Activated T-cell treated with anti-CD3 and anti-CD28 coated beads, Interleukin-2, amount 50 U/mL, for 24 hours (primary cell): Measurements from ENCODE around the gene KIF26A.
"Not testable (repeated sequence)": the region's sequence is repeated elsewhere in the genome, so short reads cannot be mapped to it uniquely, and the experiment has no call there.

Source experiments
- DNase-seq: peaks from one replicate; pipeline ENCODE4 v3.0.0-alpha.2; 2020
- H3K27ac Mint-ChIP-seq: 2 replicates; pipeline ENCODE4 v1.8.0; 2020; ENCODE audit warnings: mild to moderate bottlenecking, mixed read lengths
- H3K27me3 Mint-ChIP-seq: 2 replicates; pipeline ENCODE4 v1.8.0; 2020; ENCODE audit warnings: mixed read lengths
- H3K36me3 Mint-ChIP-seq: 2 replicates; pipeline ENCODE4 v1.8.0; 2020; ENCODE audit warnings: low read depth, mixed read lengths
- H3K4me1 Mint-ChIP-seq: 2 replicates; pipeline ENCODE4 v1.8.0; 2020; ENCODE audit warnings: low read depth, mixed read lengths
- H3K4me3 Mint-ChIP-seq: 2 replicates; pipeline ENCODE4 v1.8.0; 2020; ENCODE audit warnings: mild to moderate bottlenecking, moderate library complexity, mixed read lengths
- H3K9me3 Mint-ChIP-seq: 2 replicates; pipeline ENCODE4 v1.8.0; 2020; ENCODE audit warnings: mixed read lengths

The KIF26A gene

GRCh38 chr14:104225278-104226190 lies 87.1 kb downstream of the KIF26A start:
- not testable (repeated sequence) for H3K36me3 Mint-ChIP-seq, DNase-seq, H3K4me3 Mint-ChIP-seq, H3K27ac Mint-ChIP-seq, H3K9me3 Mint-ChIP-seq
- Mint-ChIP-seq H3K4me1 (peaks cover 19% of the 10 kb centered on the region), H3K27me3 (peaks cover 24% of the 10 kb centered on the region)

GRCh38 chr14:104226421-104227383 lies 88.3 kb downstream of the KIF26A start:
- DNase-seq, result no peak
- Mint-ChIP-seq H3K27me3 (peaks cover 24% of the 10 kb centered on the region), H3K36me3 (no peaks in the 10 kb centered on the region), H3K9me3 (peaks cover 3% of the 10 kb centered on the region), H3K27ac (no peak overlapping the region), H3K4me3 (no peak overlapping the region), H3K4me1 (peaks cover 19% of the 10 kb centered on the region)

- peaks cover 3% of the 10 kb centered on the region for H3K9me3 Mint-ChIP-seq
- no peak overlapping the region for H3K4me3 Mint-ChIP-seq
- H3K27me3 Mint-ChIP-seq, result peaks cover 18% of the 10 kb centered on the region
- H3K36me3 Mint-ChIP-seq, result no peaks in the 10 kb centered on the region
- peaks cover 19% of the 10 kb centered on the region for H3K4me1 Mint-ChIP-seq
- DNase-seq, result no peak
- peak overlapping the region; percentile 41 for H3K27ac Mint-ChIP-seq
Measured at GRCh38 chr14:104227806-104228205, 89.4 kb downstream of the KIF26A start.

GRCh38 chr14:104228221-104228620 lies 89.8 kb downstream of the KIF26A start:
- H3K9me3 Mint-ChIP-seq, result peaks cover 3% of the 10 kb centered on the region
- peaks cover 19% of the 10 kb centered on the region for H3K4me1 Mint-ChIP-seq
- peaks cover 18% of the 10 kb centered on the region for H3K27me3 Mint-ChIP-seq
- no peak for DNase-seq
- no peak overlapping the region for H3K4me3 Mint-ChIP-seq
- H3K27ac Mint-ChIP-seq, result peak overlapping the region; percentile 41
- H3K36me3 Mint-ChIP-seq, result no peaks in the 10 kb centered on the region

- Mint-ChIP-seq H3K4me3 (no peak overlapping the region), H3K4me1 (peaks cover 19% of the 10 kb centered on the region), H3K36me3 (peaks cover 3% of the 10 kb centered on the region), H3K27me3 (peaks cover 11% of the 10 kb centered on the region), H3K9me3 (peaks cover 6% of the 10 kb centered on the region), H3K27ac (no peak overlapping the region)
- no peak for DNase-seq
Measured at GRCh38 chr14:104228716-104229533, 90.5 kb downstream of the KIF26A start.

GRCh38 chr14:104229534-104230055 lies 91.2 kb downstream of the KIF26A start:
- H3K27ac Mint-ChIP-seq, result no peak overlapping the region
- H3K27me3 Mint-ChIP-seq, result peaks cover 4% of the 10 kb centered on the region
- peaks cover 12% of the 10 kb centered on the region for H3K9me3 Mint-ChIP-seq
- H3K4me3 Mint-ChIP-seq, result no peak overlapping the region
- H3K4me1 Mint-ChIP-seq, result peaks cover 14% of the 10 kb centered on the region
- H3K36me3 Mint-ChIP-seq, result peaks cover 3% of the 10 kb centered on the region
- DNase-seq, result no peak

- Mint-ChIP-seq H3K27ac (no peak overlapping the region), H3K36me3 (peaks cover 3% of the 10 kb centered on the region), H3K4me3 (no peak overlapping the region), H3K9me3 (peaks cover 14% of the 10 kb centered on the region), H3K4me1 (peaks cover 11% of the 10 kb centered on the region), H3K27me3 (no peaks in the 10 kb centered on the region)
- DNase-seq, result no peak
Measured at GRCh38 chr14:104230119-104230815, 91.9 kb downstream of the KIF26A start.
